HG03521 (cell line): ENCODE data around the gene MAP1LC3A.

Source experiments
- ATAC-seq: cut with Tn5 transposase; IDR thresholded peaks from one replicate; pipeline ENCODE4 v1.9.1; 2021; ENCODE audit warnings: mild to moderate bottlenecking, moderate library complexity; ENCODE audit not compliant: unreplicated experiment

The MAP1LC3A gene

DNA sequence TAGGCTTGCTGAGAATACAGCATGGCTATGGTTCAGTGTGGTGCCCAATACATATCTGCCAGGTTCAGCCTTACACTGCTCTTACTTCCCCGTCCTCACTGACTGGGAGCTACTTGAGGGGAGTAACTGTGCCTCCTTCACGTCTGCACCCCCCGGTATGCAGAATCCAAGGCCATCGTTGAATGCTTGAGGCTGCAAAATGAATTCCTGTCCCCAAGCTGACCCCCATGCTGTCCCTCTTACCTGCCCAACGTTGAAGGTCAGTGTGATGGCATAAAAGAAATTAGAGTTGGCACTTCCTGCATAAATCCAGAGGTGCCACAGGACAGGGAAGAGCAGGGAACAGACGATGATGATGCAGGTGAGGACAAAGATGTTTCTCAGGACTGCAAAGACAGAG, 16.3 kb downstream of the MAP1LC3A start:
- no peak for ATAC-seq

GRCh38 chr20:34575271-34575670, 16.8 kb downstream of the MAP1LC3A start:
- ATAC-seq, result no peak

- ATAC-seq, result no peak
These were observed 17.2 kb downstream of the MAP1LC3A start for GRCh38 chr20:34575756-34576155.

DNA sequence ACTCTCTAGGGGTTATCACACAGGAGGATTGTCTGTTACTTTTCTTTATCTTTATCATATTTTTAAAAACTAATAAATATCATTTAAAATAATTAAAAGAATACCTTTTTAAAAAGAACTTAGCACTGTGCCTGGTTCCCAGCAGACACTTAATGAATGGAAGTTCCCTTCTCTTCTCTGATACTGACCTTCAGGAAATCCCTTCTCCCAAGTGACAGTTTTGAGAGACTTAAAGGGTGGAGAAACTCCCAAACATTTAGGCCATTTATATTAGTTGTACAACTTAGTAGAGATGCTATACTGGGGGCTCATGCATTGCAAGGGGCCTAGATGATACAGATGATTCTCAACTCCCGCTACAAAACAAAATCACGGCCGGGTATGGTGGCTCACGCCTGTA, 18.5 kb downstream of the MAP1LC3A start:
- ATAC-seq, result no peak

DNA sequence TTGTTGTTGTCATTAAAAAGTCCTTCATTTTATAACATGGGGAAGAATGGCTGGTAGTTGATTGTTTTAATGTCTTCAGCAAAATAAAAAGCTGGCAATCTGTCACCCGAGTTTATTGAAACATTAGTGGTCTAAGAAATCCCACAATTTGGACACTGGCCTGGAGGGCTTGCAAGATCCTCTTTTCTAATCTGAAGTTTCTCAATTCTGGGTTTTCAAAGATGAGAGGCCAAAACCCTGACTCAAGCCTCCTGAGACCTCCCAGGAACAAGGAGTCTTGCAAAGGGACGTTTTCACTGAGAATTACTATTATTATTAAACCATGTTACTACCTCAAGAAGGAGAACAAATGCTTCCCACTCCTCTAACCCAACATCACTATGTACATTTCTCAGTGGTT, 19.5 kb downstream of the MAP1LC3A start:
- ATAC-seq, result no peak

DNA sequence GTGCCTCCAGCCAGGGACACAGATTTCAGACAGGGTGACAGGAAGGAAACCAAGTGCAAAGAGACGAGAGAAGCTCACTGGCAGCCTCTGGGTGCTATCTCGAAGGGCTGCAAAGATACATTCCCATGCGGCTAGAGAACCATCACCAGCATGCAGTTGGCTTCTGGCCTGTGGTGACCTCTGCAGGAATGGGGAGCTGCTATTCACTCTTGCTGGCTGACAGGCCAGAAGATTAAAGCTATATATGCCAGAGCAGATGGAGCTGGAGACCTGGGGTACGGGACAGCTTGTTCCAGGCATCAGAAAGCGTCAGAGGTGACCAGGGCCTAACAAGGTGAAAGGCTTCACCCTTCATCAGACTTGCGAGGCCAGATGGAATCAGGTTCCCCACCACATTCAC, 20.0 kb downstream of the MAP1LC3A start:
- ATAC-seq, result no peak

GRCh38 chr20:34579191-34579978, 20.9 kb downstream of the MAP1LC3A start:
- ATAC-seq, result no peak

DNA sequence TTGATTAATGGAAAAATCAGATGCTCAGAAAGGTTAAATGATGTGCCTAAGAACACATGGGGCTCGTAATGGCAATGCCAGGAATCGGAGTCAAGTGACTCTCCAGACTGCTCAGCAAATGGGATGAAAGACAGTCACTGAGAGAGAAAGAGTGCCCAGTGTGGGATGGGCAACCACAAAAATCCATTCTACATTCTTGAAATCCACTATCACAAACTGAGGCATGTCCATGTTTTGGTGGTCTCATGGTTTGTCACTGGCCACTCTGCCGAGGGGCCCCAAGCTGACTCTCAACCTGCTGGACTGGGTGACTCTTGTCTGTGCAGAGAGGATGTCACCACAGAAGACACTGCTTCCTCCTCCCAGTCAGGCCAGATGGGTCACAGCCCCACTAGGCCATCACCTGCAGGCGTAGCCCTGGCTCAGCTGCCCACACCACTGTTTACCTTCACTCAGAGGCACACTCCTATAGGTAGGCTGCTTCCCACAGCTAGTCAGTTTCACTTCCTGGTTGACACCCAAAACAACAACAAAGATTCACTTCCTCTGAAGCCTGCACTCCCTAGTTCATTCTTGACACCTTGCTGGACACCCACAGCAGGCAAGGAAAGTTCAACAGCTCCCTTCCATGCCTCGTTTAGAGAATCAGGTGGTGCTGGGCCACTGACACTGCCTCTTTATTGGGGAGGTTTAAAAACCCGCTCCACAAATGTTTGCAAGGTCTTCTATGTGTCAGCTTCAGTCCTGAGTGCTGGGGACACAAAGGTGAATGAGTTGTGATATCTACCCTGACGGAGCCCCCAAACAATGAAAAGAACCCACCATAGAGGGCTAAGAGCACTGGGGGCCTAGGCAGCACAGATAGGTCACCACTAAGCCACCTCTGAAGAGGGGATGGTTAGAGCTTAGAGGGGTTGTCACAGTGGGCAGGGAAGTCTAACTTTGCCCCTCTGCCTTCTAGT, 21.7 kb downstream of the MAP1LC3A start:
- ATAC-seq, result peak; percentile 58

DNA sequence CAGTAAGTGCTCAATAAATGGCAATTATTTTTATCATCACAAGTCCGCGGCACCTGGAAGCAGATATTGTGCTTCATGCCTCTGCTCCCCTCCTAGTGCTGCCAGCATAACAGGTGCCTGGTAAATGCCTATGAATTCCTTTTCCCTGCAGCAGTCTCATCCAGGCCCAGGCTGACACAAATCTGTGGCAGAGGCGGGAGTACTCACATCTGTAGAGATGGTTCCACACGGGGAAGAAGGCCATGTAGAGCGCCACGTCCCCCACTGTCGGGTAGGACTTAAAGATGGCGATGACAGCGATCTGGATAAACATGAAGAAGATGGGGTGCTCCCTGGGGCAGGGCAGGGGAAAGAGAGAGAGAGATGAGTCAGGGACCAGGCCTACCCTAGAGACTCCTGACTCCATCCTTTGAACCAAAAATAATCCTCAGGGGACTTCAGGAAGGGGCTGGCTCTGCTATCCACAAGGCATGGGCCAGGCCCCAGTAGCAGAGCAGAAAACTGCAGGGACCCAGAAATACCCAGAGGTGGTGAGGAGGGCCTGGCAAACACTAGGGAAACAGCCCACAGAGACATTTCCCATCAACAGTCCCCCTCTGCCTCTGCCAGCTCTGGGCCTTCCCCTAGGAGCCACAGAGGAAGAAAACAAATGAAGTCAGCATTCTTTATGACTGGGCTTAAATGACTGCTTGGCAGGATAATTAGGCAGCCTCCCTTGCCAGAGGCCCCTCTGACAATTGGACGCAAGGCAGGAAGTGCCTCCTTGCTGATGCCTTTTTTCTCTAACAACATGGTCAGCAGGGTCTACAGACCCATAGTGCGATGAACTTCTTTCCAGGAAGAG, 23.0 kb downstream of the MAP1LC3A start:
- no peak for ATAC-seq

- no peak for ATAC-seq
These were observed 23.7 kb downstream of the MAP1LC3A start for GRCh38 chr20:34582221-34582620.

- ATAC-seq, result no peak
These were observed 24.4 kb downstream of the MAP1LC3A start for GRCh38 chr20:34582911-34583310.

DNA sequence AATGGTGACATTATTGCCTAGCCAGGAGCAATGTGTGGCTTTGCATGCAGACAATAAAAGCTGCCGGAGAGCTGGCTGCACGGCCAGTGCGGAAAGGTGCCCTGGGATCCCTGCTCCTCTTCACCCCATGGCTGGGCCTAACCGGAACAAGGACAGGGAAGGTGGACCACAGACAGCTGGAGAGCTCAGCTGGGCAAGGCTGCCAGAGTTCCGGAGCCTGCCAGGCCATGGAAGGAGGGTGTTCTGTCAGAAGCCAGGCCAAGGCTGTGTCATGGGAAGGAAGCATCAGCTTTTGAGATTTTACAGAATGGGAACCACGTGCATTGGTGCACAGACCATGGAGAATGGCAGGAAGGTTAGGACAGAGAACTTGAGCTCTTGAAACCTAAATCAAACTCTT, 25.0 kb downstream of the MAP1LC3A start:
- no peak for ATAC-seq

- no peak for ATAC-seq
These were observed 26.5 kb downstream of the MAP1LC3A start for GRCh38 chr20:34585019-34585418.

DNA sequence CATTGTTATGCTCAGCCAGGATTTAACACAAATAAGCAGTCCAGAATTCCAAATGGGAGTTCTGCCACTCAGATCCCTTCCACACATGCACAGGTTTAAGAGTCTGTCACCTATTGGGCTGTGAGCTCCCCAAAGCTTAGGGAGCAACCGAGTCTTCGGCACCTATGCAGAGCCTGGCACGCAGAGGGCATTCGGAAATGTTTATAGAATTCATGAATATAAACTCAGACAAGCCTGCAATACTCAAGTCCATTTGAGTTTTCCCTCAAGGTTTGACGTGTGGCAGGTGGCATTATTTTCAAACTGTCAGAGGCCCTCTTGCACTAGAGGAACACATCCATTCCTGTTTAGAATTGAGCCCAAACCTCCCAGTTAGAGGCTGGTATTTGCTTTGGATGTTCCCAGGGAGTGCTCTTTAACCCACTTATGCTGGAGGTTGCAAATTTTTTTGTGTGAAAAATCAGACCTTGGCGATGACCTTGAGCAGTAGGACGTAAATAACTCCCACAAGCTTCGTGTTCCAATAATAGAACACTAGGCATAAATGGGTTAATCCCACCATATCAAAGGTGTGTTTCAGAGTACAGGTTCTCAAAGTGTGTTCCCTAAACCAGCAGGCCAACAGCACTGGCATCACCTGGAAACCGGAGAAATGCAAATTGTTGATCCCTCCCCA, 28.1 kb downstream of the MAP1LC3A start:
- no peak for ATAC-seq

DNA sequence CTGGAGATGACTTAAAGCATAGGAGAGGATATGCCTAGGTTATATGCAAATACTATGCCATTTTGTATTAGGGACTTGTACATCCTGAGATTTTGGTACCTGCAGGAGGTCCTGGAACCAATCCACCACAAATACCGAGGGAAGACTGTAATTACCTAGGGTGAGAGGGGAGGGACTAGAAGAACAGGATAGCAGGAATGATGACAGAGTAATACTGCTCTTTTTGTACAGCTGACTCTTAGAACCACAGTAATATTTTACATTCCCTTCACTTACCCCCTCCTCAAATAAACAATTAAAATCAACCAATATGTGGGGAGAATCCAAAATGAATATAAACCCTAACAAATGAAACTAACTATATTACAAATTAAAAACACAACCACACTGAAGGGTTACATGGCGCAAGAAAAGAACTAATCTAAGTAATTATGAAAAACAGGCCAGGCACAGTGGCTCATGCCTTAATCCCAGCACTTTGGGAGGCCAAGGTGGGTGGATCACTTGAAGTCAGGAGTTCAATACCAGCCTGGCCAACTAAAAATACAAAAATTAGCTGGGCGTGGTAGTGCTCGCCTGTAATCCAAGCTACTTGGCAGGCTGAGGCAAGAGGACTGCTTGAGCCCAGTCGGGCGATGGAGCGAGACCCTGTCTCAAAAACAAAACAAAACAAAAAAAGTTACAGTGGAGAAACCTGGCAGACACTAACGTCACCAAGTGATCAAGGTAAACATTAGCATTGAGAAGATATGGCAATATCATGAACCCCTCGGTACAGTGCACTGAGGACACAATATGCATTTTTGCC, 37.1 kb downstream of the MAP1LC3A start:
- ATAC-seq, result no peak

GRCh38 chr20:34600892-34601653, 42.6 kb downstream of the MAP1LC3A start:
- ATAC-seq, result no peak

DNA sequence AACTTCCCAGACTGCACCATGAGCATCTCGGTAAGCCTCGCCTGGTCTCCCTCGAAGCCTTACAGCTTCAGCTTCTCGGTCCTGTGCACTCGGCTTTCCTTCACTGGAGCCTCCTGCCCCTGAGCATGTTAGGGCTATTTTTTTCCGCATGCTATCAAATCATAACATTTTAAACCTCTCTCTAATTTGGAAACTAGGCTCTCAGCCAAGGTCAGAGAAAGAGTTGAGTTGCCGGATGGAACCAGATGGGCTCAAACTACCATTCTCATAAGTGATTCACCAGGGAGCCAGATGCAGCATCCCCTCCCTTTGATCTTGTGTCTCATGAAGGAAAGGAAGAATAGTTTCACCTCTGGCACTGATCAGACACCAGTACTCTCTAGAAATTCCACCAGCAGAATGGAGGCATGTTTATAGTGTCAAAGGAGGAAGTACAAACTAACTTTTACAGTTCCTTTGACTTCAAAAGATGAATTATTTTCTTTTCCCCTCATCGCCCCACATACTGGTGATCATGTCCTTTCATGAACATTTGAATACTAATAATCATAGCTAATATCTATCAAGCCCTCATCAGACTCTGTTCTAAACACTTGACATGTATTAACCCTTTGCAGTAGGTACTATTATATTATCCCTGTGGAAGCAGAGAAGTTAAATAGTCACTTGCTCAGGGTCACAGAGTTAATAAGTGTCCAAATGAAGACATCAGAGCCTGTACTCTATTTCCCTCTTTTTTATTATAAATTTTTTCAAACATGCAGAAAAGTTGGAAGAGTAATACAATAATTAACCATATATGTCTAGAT, 46.7 kb downstream of the MAP1LC3A start:
- no peak for ATAC-seq

- ATAC-seq, result no peak
These were observed 48.5 kb downstream of the MAP1LC3A start for GRCh38 chr20:34607066-34607465.
